Measurements from ENCODE around the gene LILRB5. TPM values are rescaled to one million over a fixed set of nuclear protein-coding genes. Genes with fewer than 3 reads are reported as not detected.

The LILRB5 gene
- total RNA-seq, 1 experiment from 2014 or later: not detected

DNA sequence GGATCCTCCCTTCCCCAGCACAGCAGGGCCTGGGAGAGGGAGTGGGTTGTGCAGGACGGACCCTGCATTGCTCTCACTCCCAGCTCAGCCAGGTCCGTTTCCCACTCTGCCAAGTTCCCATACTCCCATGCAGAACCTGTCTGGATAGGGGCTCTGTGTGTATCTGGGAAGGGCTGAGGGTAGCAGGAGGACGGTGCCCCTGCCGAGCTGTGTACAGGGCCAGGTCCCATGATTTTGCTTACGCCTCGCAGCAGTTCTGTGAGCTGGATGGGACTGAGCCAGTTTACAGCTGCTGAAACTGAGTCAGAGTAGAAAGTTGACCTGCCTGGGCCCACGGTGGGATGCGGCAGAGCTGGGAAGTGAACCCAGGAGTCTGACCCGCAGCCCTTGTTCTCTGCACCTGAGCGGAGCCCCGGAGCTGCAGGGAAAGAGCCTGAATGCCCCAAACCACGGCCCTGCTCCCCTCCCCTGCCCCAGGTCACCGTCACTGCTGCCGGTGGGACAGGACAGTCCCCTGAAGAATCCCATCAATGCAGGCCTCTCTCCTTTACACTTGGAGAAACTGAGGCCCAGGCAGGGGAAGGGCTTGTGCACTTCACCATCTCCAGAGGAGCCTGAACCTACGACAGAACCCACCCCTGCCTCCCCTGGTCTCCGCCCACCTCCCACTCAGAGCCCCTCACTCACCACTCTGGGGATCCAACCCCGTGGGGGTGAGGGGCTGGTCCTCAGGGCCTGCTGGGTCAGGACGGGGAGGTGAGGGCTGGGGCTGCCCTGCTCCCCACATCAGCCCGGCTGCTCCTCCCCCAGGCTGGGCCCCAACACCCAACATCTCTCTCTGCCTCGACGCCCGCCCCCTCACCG is 3.5 kb downstream of the LILRB5 start:
- H3K27me3 ChIP-seq (ENCODE audit: low read length): peaks cover 78% of the 10 kb centered on the region
- H4K20me1 ChIP-seq (ENCODE audit: low read length): no peaks in the 10 kb centered on the region
- no peak overlapping the region for H3K4me3 ChIP-seq (ENCODE audit: low read length)
- no peak for DNase-seq
- H2AFZ ChIP-seq (ENCODE audit: low read length): no peak overlapping the region
- no TSS peak for BruUV-seq (replicated peaks)
- H3K4me2 ChIP-seq (ENCODE audit: low read length): no peak overlapping the region
- H3K27ac ChIP-seq (ENCODE audit: low read length): no peak overlapping the region
- H3F3A ChIP-seq (ENCODE audit: low read length, unreplicated experiment): no peaks in the 10 kb centered on the region
- H3K9ac ChIP-seq (ENCODE audit: low read length): no peak overlapping the region
- no peaks in the 10 kb centered on the region for H3K9me2 ChIP-seq (replicated peaks; ENCODE audit: low read length)
- ChIA-PET POLR2A (ENCODE audit: unreplicated experiment) (no interaction called here), CTCF (no interaction called here)
- TF ChIP-seq CTCF (conservative IDR thresholded peaks at IDR 0.05; ENCODE audit: low read depth, low read length) (no peak), EZH2phosphoT487 (IDR thresholded peaks at IDR 0.05; ENCODE audit: borderline replicate concordance, low read length) (no peak), EZH2 (IDR thresholded peaks at IDR 0.05; ENCODE audit: low read length, unreplicated experiment) (no peak)
- intact Hi-C loops (cut with micrococcal nuclease): no loop called here
- H3K79me2 ChIP-seq (ENCODE audit: low read length): no peaks in the 10 kb centered on the region
- no peaks in the 10 kb centered on the region for H3K4me1 ChIP-seq (ENCODE audit: insufficient read depth, low read length)
- ATAC-seq: no peak
- H3K9me3 ChIP-seq (ENCODE audit: low read length): no peaks in the 10 kb centered on the region
- H3K36me3 ChIP-seq (ENCODE audit: low read depth, low read length): no peaks in the 10 kb centered on the region

DNA sequence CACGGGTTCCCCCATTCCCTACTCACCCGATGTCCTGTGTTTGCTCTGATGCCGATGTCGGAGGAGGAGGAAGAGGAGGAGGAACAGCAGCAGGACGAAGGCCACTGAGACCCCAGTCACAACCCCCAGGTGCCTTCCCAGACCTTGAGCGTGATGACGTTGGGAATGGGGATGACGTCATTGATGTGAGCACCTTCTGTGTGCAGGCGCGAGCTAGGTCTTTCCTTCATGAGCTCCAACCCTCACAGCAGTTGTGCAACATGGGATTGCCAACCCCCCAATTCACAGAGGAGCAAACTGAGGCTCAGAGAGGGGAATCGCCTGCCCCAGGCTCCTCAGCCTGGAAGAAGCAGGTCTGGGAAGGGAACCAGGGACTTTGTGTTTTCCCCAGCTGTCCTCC is 4.2 kb downstream of the LILRB5 start:
- no peaks in the 10 kb centered on the region for H3K9me2 ChIP-seq (replicated peaks; ENCODE audit: low read length)
- TF ChIP-seq CTCF (conservative IDR thresholded peaks at IDR 0.05; ENCODE audit: low read depth, low read length) (no peak), EZH2 (IDR thresholded peaks at IDR 0.05; ENCODE audit: low read length, unreplicated experiment) (no peak), EZH2phosphoT487 (IDR thresholded peaks at IDR 0.05; ENCODE audit: borderline replicate concordance, low read length) (no peak)
- intact Hi-C loops (cut with micrococcal nuclease): no loop called here

GRCh38 chr19:54252243-54252642 is 4.8 kb downstream of the LILRB5 start:
- ChIA-PET POLR2A (ENCODE audit: unreplicated experiment) (no interaction called here), CTCF (no interaction called here)
- DNase-seq: no peak
- intact Hi-C loops (cut with micrococcal nuclease): no loop called here
- TF ChIP-seq EZH2phosphoT487 (IDR thresholded peaks at IDR 0.05; ENCODE audit: borderline replicate concordance, low read length): no peak
- no peak for TF ChIP-seq EZH2 (IDR thresholded peaks at IDR 0.05; ENCODE audit: low read length, unreplicated experiment)
- no peak for TF ChIP-seq CTCF (conservative IDR thresholded peaks at IDR 0.05; ENCODE audit: low read depth, low read length)
- Histone ChIP-seq H3K9me3 (ENCODE audit: low read length) (no peaks in the 10 kb centered on the region), H2AFZ (ENCODE audit: low read length) (no peak overlapping the region), H3K36me3 (ENCODE audit: low read depth, low read length) (no peaks in the 10 kb centered on the region), H3K4me3 (ENCODE audit: low read length) (no peak overlapping the region), H3K27me3 (ENCODE audit: low read length) (peaks cover 73% of the 10 kb centered on the region), H3K27ac (ENCODE audit: low read length) (no peak overlapping the region), H3K9ac (ENCODE audit: low read length) (no peak overlapping the region), H3F3A (ENCODE audit: low read length, unreplicated experiment) (no peaks in the 10 kb centered on the region), H3K4me2 (ENCODE audit: low read length) (no peak overlapping the region), H3K4me1 (ENCODE audit: insufficient read depth, low read length) (no peaks in the 10 kb centered on the region), H4K20me1 (ENCODE audit: low read length) (no peaks in the 10 kb centered on the region), H3K9me2 (replicated peaks; ENCODE audit: low read length) (no peaks in the 10 kb centered on the region), H3K79me2 (ENCODE audit: low read length) (no peaks in the 10 kb centered on the region)
- no TSS peak for BruUV-seq (replicated peaks)
- no peak for ATAC-seq

More for the DNA sequence above, 4.2 kb downstream of the LILRB5 start:
- Histone ChIP-seq H3K27me3 (ENCODE audit: low read length) (peaks cover 79% of the 10 kb centered on the region), H4K20me1 (ENCODE audit: low read length) (no peaks in the 10 kb centered on the region), H3K4me2 (ENCODE audit: low read length) (no peak overlapping the region), H3K79me2 (ENCODE audit: low read length) (no peaks in the 10 kb centered on the region), H3K4me3 (ENCODE audit: low read length) (no peak overlapping the region), H3K9ac (ENCODE audit: low read length) (no peak overlapping the region), H3K9me3 (ENCODE audit: low read length) (no peaks in the 10 kb centered on the region), H3F3A (ENCODE audit: low read length, unreplicated experiment) (no peaks in the 10 kb centered on the region), H3K27ac (ENCODE audit: low read length) (no peak overlapping the region), H2AFZ (ENCODE audit: low read length) (no peak overlapping the region), H3K36me3 (ENCODE audit: low read depth, low read length) (no peaks in the 10 kb centered on the region), H3K4me1 (ENCODE audit: insufficient read depth, low read length) (no peaks in the 10 kb centered on the region)
- ChIA-PET CTCF (no interaction called here), POLR2A (ENCODE audit: unreplicated experiment) (no interaction called here)
- DNase-seq (no peak), ATAC-seq (no peak)
- no TSS peak for BruUV-seq (replicated peaks)
